ENCODE data around the gene SPART.
A peak's percentile ranks its signal among the peaks of the same experiment; 100 is the strongest.
"Not testable (repeated sequence)": the region's sequence is repeated elsewhere in the genome, so short reads cannot be mapped to it uniquely, and the experiment has no call there.

Gene SPART

GRCh38 chr13:36299469-36299868 is 46.7 kb downstream of the SPART start:
- not testable (repeated sequence) for H3K9me3 Mint-ChIP-seq

GRCh38 chr13:36298535-36299068 is 47.6 kb downstream of the SPART start:
- Mint-ChIP-seq H3K27ac (no peak overlapping the region), H3K27me3 (peaks cover 42% of the 10 kb centered on the region), H3K4me3 (no peak overlapping the region), H3K4me1 (peaks cover 13% of the 10 kb centered on the region), H3K9me3 (no peaks in the 10 kb centered on the region), H3K36me3 (peaks cover 5% of the 10 kb centered on the region)
- no peak for ATAC-seq

More at GRCh38 chr13:36299469-36299868, 46.7 kb downstream of the SPART start:
- H3K4me3 Mint-ChIP-seq, H3K36me3 Mint-ChIP-seq, ATAC-seq, H3K27ac Mint-ChIP-seq: not testable (repeated sequence)
- Mint-ChIP-seq H3K27me3 (peaks cover 37% of the 10 kb centered on the region), H3K4me1 (peaks cover 13% of the 10 kb centered on the region)

GRCh38 chr13:36297366-36298338 is 48.5 kb downstream of the SPART start, which contains the start of gene CCDC169:
Gene CCDC169 (minus strand): TSS chr13:36297814. CDS start chr13:36297719, 95 bp downstream.
- Mint-ChIP-seq H3K27ac (peak within 1 kb of the TSS; percentile 50), H3K27me3 (peaks cover 42% of the 10 kb centered on the region), H3K36me3 (peaks cover 5% of the 10 kb centered on the region), H3K4me1 (peaks cover 13% of the 10 kb centered on the region), H3K9me3 (no peaks in the 10 kb centered on the region), H3K4me3 (peak within 1 kb of the TSS; percentile 82)
- peak; percentile 68 for ATAC-seq

GRCh38 chr13:36294096-36294495 is 52.1 kb downstream of the SPART start:
- Mint-ChIP-seq H3K4me1 (peaks cover 13% of the 10 kb centered on the region), H3K4me3 (no peak overlapping the region), H3K27ac (no peak overlapping the region), H3K27me3 (peaks cover 42% of the 10 kb centered on the region), H3K9me3 (no peaks in the 10 kb centered on the region), H3K36me3 (no peaks in the 10 kb centered on the region)
- no peak for ATAC-seq

GRCh38 chr13:36293497-36293896 is 52.7 kb downstream of the SPART start:
- Mint-ChIP-seq H3K27ac (no peak overlapping the region), H3K9me3 (no peaks in the 10 kb centered on the region), H3K36me3 (no peaks in the 10 kb centered on the region), H3K27me3 (peaks cover 37% of the 10 kb centered on the region), H3K4me3 (no peak overlapping the region), H3K4me1 (peaks cover 12% of the 10 kb centered on the region)
- ATAC-seq, result no peak

GRCh38 chr13:36288794-36289391 is 57.3 kb downstream of the SPART start:
- Mint-ChIP-seq H3K36me3 (no peaks in the 10 kb centered on the region), H3K4me3 (no peak overlapping the region), H3K27ac (no peak overlapping the region), H3K4me1 (no peaks in the 10 kb centered on the region), H3K9me3 (no peaks in the 10 kb centered on the region), H3K27me3 (peaks cover under 1% of the 10 kb centered on the region)
- ATAC-seq, result no peak

GRCh38 chr13:36286006-36286405 is 60.2 kb downstream of the SPART start:
- H3K9me3 Mint-ChIP-seq, result no peaks in the 10 kb centered on the region
- H3K27me3 Mint-ChIP-seq, result no peaks in the 10 kb centered on the region
- no peaks in the 10 kb centered on the region for H3K4me1 Mint-ChIP-seq
- no peak overlapping the region for H3K27ac Mint-ChIP-seq
- no peak for ATAC-seq
- H3K4me3 Mint-ChIP-seq, result no peak overlapping the region
- H3K36me3 Mint-ChIP-seq, result no peaks in the 10 kb centered on the region

- Mint-ChIP-seq H3K4me1 (no peaks in the 10 kb centered on the region), H3K4me3 (no peak overlapping the region), H3K36me3 (no peaks in the 10 kb centered on the region), H3K27ac (no peak overlapping the region), H3K9me3 (no peaks in the 10 kb centered on the region), H3K27me3 (no peaks in the 10 kb centered on the region)
- no peak for ATAC-seq
Measured at GRCh38 chr13:36282821-36283432, 63.3 kb downstream of the SPART start.

GRCh38 chr13:36275190-36276002 is 70.8 kb downstream of the SPART start:
- ATAC-seq, result no peak
- Mint-ChIP-seq H3K9me3 (no peaks in the 10 kb centered on the region), H3K36me3 (no peaks in the 10 kb centered on the region), H3K27me3 (no peaks in the 10 kb centered on the region), H3K4me1 (no peaks in the 10 kb centered on the region), H3K27ac (no peak overlapping the region), H3K4me3 (no peak overlapping the region)

GRCh38 chr13:36273431-36273830 is 72.8 kb downstream of the SPART start:
- H3K27ac Mint-ChIP-seq, result no peak overlapping the region
- peaks cover 2% of the 10 kb centered on the region for H3K9me3 Mint-ChIP-seq
- peaks cover 5% of the 10 kb centered on the region for H3K27me3 Mint-ChIP-seq
- no peak for ATAC-seq
- no peaks in the 10 kb centered on the region for H3K36me3 Mint-ChIP-seq
- no peaks in the 10 kb centered on the region for H3K4me1 Mint-ChIP-seq
- no peak overlapping the region for H3K4me3 Mint-ChIP-seq

GRCh38 chr13:36261976-36262375 is 84.2 kb downstream of the SPART start:
- Mint-ChIP-seq H3K27me3 (no peaks in the 10 kb centered on the region), H3K9me3 (peaks cover 3% of the 10 kb centered on the region), H3K27ac (no peak overlapping the region), H3K4me3 (no peak overlapping the region), H3K36me3 (no peaks in the 10 kb centered on the region), H3K4me1 (no peaks in the 10 kb centered on the region)
- ATAC-seq, result no peak

GRCh38 chr13:36261011-36261410 is 85.2 kb downstream of the SPART start:
- Mint-ChIP-seq H3K4me1 (no peaks in the 10 kb centered on the region), H3K4me3 (no peak overlapping the region), H3K27ac (no peak overlapping the region), H3K9me3 (peaks cover 3% of the 10 kb centered on the region), H3K27me3 (no peaks in the 10 kb centered on the region), H3K36me3 (no peaks in the 10 kb centered on the region)
- no peak for ATAC-seq

- no peaks in the 10 kb centered on the region for H3K36me3 Mint-ChIP-seq
- H3K4me1 Mint-ChIP-seq, result no peaks in the 10 kb centered on the region
- no peak overlapping the region for H3K27ac Mint-ChIP-seq
- no peaks in the 10 kb centered on the region for H3K27me3 Mint-ChIP-seq
- ATAC-seq, result no peak
- no peak overlapping the region for H3K4me3 Mint-ChIP-seq
- peaks cover 5% of the 10 kb centered on the region for H3K9me3 Mint-ChIP-seq
Measured at GRCh38 chr13:36259361-36260137, 86.6 kb downstream of the SPART start.

GRCh38 chr13:36258831-36259230 is 87.4 kb downstream of the SPART start:
- Mint-ChIP-seq H3K4me3 (no peak overlapping the region), H3K4me1 (no peaks in the 10 kb centered on the region), H3K27me3 (no peaks in the 10 kb centered on the region), H3K36me3 (no peaks in the 10 kb centered on the region), H3K27ac (no peak overlapping the region), H3K9me3 (peaks cover 5% of the 10 kb centered on the region)
- no peak for ATAC-seq
